Non-pigmented ciliary epithelial cell (primary cell): ENCODE measurements around the gene SAAL1.
A peak's percentile ranks its signal among the peaks of the same experiment; 100 is the strongest.
"Not testable (repeated sequence)": the region's sequence is repeated elsewhere in the genome, so short reads cannot be mapped to it uniquely, and the experiment has no call there.

ENCODE experiments used
- DNase-seq: peaks from one replicate; pipeline ENCODE4 v3.0.0-alpha.2; 2010; ENCODE audit warnings: low read depth

Gene SAAL1

GRCh38 chr11:18105802-18106574 lies at the start of gene SAAL1:
Gene SAAL1, minus strand, starts transcription at chr11:18106082. Its CDS starts 41 bp downstream, at chr11:18106041.
- DNase-seq: peak; percentile 13

GRCh38 chr11:18151581-18151980 lies 45.7 kb upstream of the SAAL1 start:
- DNase-seq: no peak

GRCh38 chr11:18145837-18146236 lies 40.0 kb upstream of the SAAL1 start:
- no peak for DNase-seq

- DNase-seq: no peak
These were observed 39.1 kb upstream of the SAAL1 start for GRCh38 chr11:18145025-18145424.

GRCh38 chr11:18144243-18144642 lies 38.4 kb upstream of the SAAL1 start:
- DNase-seq: no peak

- no peak for DNase-seq
These were observed 34.3 kb upstream of the SAAL1 start for GRCh38 chr11:18140145-18140544.

- no peak for DNase-seq
These were observed 31.4 kb upstream of the SAAL1 start for GRCh38 chr11:18137186-18137800.

- DNase-seq: no peak
These were observed 29.4 kb upstream of the SAAL1 start for GRCh38 chr11:18135308-18135707.

- DNase-seq: no peak
These were observed 26.5 kb upstream of the SAAL1 start, which contains the start of gene MRGPRX3 for GRCh38 chr11:18132341-18132740. Gene MRGPRX3, plus strand, starts transcription at chr11:18132571. Its CDS starts 4,632 bp downstream, at chr11:18137203.

GRCh38 chr11:18131115-18131514 lies 25.2 kb upstream of the SAAL1 start:
- DNase-seq: not testable (repeated sequence)

GRCh38 chr11:18121331-18121828 lies 15.5 kb upstream of the SAAL1 start:
- DNase-seq: not testable (repeated sequence)

- DNase-seq: peak; percentile 9
These were observed 9.7 kb upstream of the SAAL1 start for GRCh38 chr11:18115360-18116127.

- no peak for DNase-seq
These were observed 5.1 kb upstream of the SAAL1 start for GRCh38 chr11:18111005-18111404.

GRCh38 chr11:18108254-18108653 lies 2.4 kb upstream of the SAAL1 start:
- DNase-seq: no peak

- no peak for DNase-seq
These were observed 806 bp upstream of the SAAL1 start for GRCh38 chr11:18106688-18107087.

GRCh38 chr11:18105086-18105801 lies 638 bp downstream of the SAAL1 start:
- DNase-seq: no peak

GRCh38 chr11:18100926-18101656 lies 4.8 kb downstream of the SAAL1 start:
- DNase-seq: no peak

- DNase-seq: no peak
These were observed 11.9 kb downstream of the SAAL1 start for GRCh38 chr11:18093959-18094358.

GRCh38 chr11:18091731-18092130 lies 14.2 kb downstream of the SAAL1 start:
- no peak for DNase-seq

GRCh38 chr11:18088966-18089365 lies 16.9 kb downstream of the SAAL1 start:
- no peak for DNase-seq

GRCh38 chr11:18088366-18088765 lies 17.5 kb downstream of the SAAL1 start:
- no peak for DNase-seq
